Peyer's patch (tissue), 4 donors: ENCODE measurements around the gene CDC42EP3. TPM values are rescaled to one million over a fixed set of nuclear protein-coding genes. Genes with fewer than 3 reads are reported as not detected.
A peak's percentile ranks its signal among the peaks of the same experiment; 100 is the strongest.

ENCODE experiments used
- DNase-seq, 3 donors: peaks; one replicate each; pipeline ENCODE4 v3.0.0-alpha.2; 2017 to 2019
- H3K27ac ChIP-seq, 4 donors: fragments of 200-600 bp; sonication (generic); one replicate each; pipeline ENCODE4 v1.5.1; 2016 to 2019
- H3K27me3 ChIP-seq, 2 donors: fragments of 200-600 bp; sonication (generic); one replicate each; pipeline ENCODE4 v1.5.1; 2019
- H3K36me3 ChIP-seq, 3 donors: fragments of 200-600 bp; sonication (generic); one replicate each; pipeline ENCODE4 v1.5.1; 2016 to 2019
- H3K4me1 ChIP-seq, 4 donors: fragments of 200-600 bp; sonication (generic); one replicate each; pipeline ENCODE4 v1.5.1; 2016 to 2019
- H3K4me3 ChIP-seq, 4 donors: fragments of 200-600 bp; sonication (generic); 1 replicate in 3 of 4; 2 replicates in 1 of 4; pipeline ENCODE4 v1.5.1; 2016 to 2019; ENCODE audit warnings: mild to moderate bottlenecking in 1 of 4
- H3K9me3 ChIP-seq, 4 donors: fragments of 200-600 bp; sonication (generic); one replicate each; pipeline ENCODE4 v1.5.1; 2016 to 2019; ENCODE audit warnings: mild to moderate bottlenecking in 1 of 4
- CTCF ChIP-seq, 6 experiments: fragments of 450-650 bp in 4 of 6; fragments of 200-600 bp in 2 of 6; sonication (generic) in 1 of 6; IDR thresholded peaks; one replicate each; pipeline ENCODE4 v1.5.1; 2017 to 2019; ENCODE audit warnings: antibody characterized with exemption in 6 of 6, mild to moderate bottlenecking in 3 of 6, moderate library complexity in 1 of 6
- POLR2A ChIP-seq, 2 donors: fragments of 450-650 bp; IDR thresholded peaks; one replicate each; pipeline ENCODE4 v1.5.1; 2017; ENCODE audit warnings: antibody characterized with exemption in 2 of 2, mild to moderate bottlenecking in 2 of 2, moderate library complexity in 2 of 2
- total RNA-seq, 4 donors: library from RNA; depleted of rRNA; stranded (reverse); fragments of >200 nt; gene quantifications; one replicate each; pipeline ENCODE4 v1.1.0, GENCODE V29; 2016

Gene CDC42EP3
- total RNA-seq, 4 donors from 2014 or later, result 7.0 to 9.5 (median 7.6) TPM

GRCh38 chr2:37641582-37642171, 29.8 kb downstream of the CDC42EP3 start:
- H3K27me3 ChIP-seq, result no peaks in the 10 kb centered on the region
- TF ChIP-seq CTCF (IDR thresholded peaks at IDR 0.05) (no peak), POLR2A (IDR thresholded peaks at IDR 0.05) (no peak)
- DNase-seq, result no peak
- H3K9me3 ChIP-seq, result no peaks in the 10 kb centered on the region
- H3K27ac ChIP-seq, result no peak overlapping the region
- H3K4me1 ChIP-seq, result no peaks in the 10 kb centered on the region
- no peak overlapping the region for H3K4me3 ChIP-seq
- H3K36me3 ChIP-seq, result no peaks in the 10 kb centered on the region

GRCh38 chr2:37639631-37640030, 31.8 kb downstream of the CDC42EP3 start:
- no peaks in the 10 kb centered on the region for H3K9me3 ChIP-seq
- no peak overlapping the region for H3K4me3 ChIP-seq
- peaks cover 0 to 16% (median 8%) of the 10 kb centered on the region in 4 donors for H3K4me1 ChIP-seq
- H3K27ac ChIP-seq, result no peak overlapping the region
- H3K36me3 ChIP-seq, result no peaks in the 10 kb centered on the region
- TF ChIP-seq POLR2A (IDR thresholded peaks at IDR 0.05) (no peak), CTCF (IDR thresholded peaks at IDR 0.05) (no peak)
- H3K27me3 ChIP-seq, result no peaks in the 10 kb centered on the region
- no peak for DNase-seq

GRCh38 chr2:37638973-37639372, 32.5 kb downstream of the CDC42EP3 start:
- Histone ChIP-seq H3K4me1 (peaks cover 0 to 16% (median 8%) of the 10 kb centered on the region in 4 donors), H3K27me3 (no peaks in the 10 kb centered on the region), H3K36me3 (no peaks in the 10 kb centered on the region), H3K9me3 (no peaks in the 10 kb centered on the region), H3K27ac (no peak overlapping the region), H3K4me3 (no peak overlapping the region)
- TF ChIP-seq CTCF (IDR thresholded peaks at IDR 0.05) (no peak), POLR2A (IDR thresholded peaks at IDR 0.05) (no peak)
- DNase-seq, result no peak

GRCh38 chr2:37637985-37638384, 33.5 kb downstream of the CDC42EP3 start:
- TF ChIP-seq CTCF (IDR thresholded peaks at IDR 0.05) (no peak), POLR2A (IDR thresholded peaks at IDR 0.05) (no peak)
- no peak overlapping the region for H3K4me3 ChIP-seq

GRCh38 chr2:37637190-37637860, 34.1 kb downstream of the CDC42EP3 start:
- no peak for TF ChIP-seq CTCF (IDR thresholded peaks at IDR 0.05)
- no peak for TF ChIP-seq POLR2A (IDR thresholded peaks at IDR 0.05)
- no peak for DNase-seq
- H3K27me3 ChIP-seq, result no peaks in the 10 kb centered on the region
- peaks cover 0 to 16% (median 8%) of the 10 kb centered on the region in 4 donors for H3K4me1 ChIP-seq
- H3K4me3 ChIP-seq, result no peak overlapping the region
- H3K9me3 ChIP-seq, result no peaks in the 10 kb centered on the region
- H3K27ac ChIP-seq, result peak overlapping the region in 1 of 4 donors; percentile 77
- H3K36me3 ChIP-seq, result no peaks in the 10 kb centered on the region

More at GRCh38 chr2:37637985-37638384, 33.5 kb downstream of the CDC42EP3 start:
- Histone ChIP-seq H3K9me3 (no peaks in the 10 kb centered on the region), H3K27ac (no peak overlapping the region), H3K27me3 (no peaks in the 10 kb centered on the region), H3K4me1 (peaks cover 0 to 16% (median 8%) of the 10 kb centered on the region in 4 donors), H3K36me3 (no peaks in the 10 kb centered on the region)
- DNase-seq, result no peak
